MCF 10A (cell line): ENCODE results near the gene IL2RA. TPM values are rescaled to one million over a fixed set of nuclear protein-coding genes. Genes with fewer than 3 reads are reported as not detected.

Experiments
- BruUV-seq: library from RNA; stranded (reverse); fragments of 400-500 nt; replicated peaks from 2 replicates; lab custom pipeline; 2021; lab: Mats Ljungman, UMichigan
- CTCF ChIA-PET: fragments of 300-600 bp; sonication (Branson Sonifier 250); formaldehyde crosslinking; extraction: SDS; loops from one replicate; lab custom pipeline; 2021; ENCODE audit warnings: antibody characterized with exemption, inconsistent platforms; lab: Yijun Ruan, JAX
- POLR2A ChIA-PET: fragments of 300-600, 350-650 bp; sonication (Branson Sonifier 250); formaldehyde crosslinking; extraction: SDS; loops from one replicate; lab custom pipeline; 2020; ENCODE audit warnings: antibody characterized with exemption, inconsistent platforms; lab: Yijun Ruan, JAX
- DNase-seq: peaks from one replicate; pipeline ENCODE4 v3.0.0-alpha.2; 2018; ENCODE audit not compliant: unreplicated experiment
- H3K27ac Mint-ChIP-seq: one replicate; pipeline ENCODE4 v1.8.0; 2022; ENCODE audit warnings: mild to moderate bottlenecking, low read depth, mixed read lengths; ENCODE audit not compliant: unreplicated experiment
- H3K27me3 Mint-ChIP-seq: one replicate; pipeline ENCODE4 v1.8.0; 2022; ENCODE audit warnings: mixed read lengths; ENCODE audit not compliant: insufficient read depth, unreplicated experiment
- H3K36me3 Mint-ChIP-seq: one replicate; pipeline ENCODE4 v1.8.0; 2022; ENCODE audit warnings: mild to moderate bottlenecking, moderate library complexity, mixed read lengths; ENCODE audit not compliant: insufficient read depth, unreplicated experiment
- H3K4me1 Mint-ChIP-seq: one replicate; pipeline ENCODE4 v1.8.0; 2022; ENCODE audit warnings: mixed read lengths; ENCODE audit not compliant: insufficient read depth, unreplicated experiment
- H3K4me3 Mint-ChIP-seq: one replicate; pipeline ENCODE4 v1.8.0; 2022; ENCODE audit warnings: mild to moderate bottlenecking, moderate library complexity, mixed read lengths; ENCODE audit not compliant: unreplicated experiment
- H3K9me3 Mint-ChIP-seq: one replicate; pipeline ENCODE4 v1.8.0; 2022; ENCODE audit warnings: mixed read lengths; ENCODE audit not compliant: unreplicated experiment
- intact Hi-C: fragments of 100-400 bp; cut with micrococcal nuclease; formaldehyde crosslinking; loops from 2 replicates; pipeline ENCODE4 v1.14.1; 2022
- total RNA-seq: library from RNA; stranded (reverse); gene quantifications from 2 replicates; pipeline ENCODE4 v1.2.3, GENCODE V29; 2022
- TF ChIP-seq, protein P1 (sequence below): fragments of 200-600 bp; IDR thresholded peaks from one replicate; pipeline ENCODE4 v1.8.0; 2022; ENCODE audit warnings: antibody characterized with exemption, mild to moderate bottlenecking; ENCODE audit not compliant: unreplicated experiment

The IL2RA gene
- total RNA-seq, 1 experiment from 2014 or later = not detected

DNA sequence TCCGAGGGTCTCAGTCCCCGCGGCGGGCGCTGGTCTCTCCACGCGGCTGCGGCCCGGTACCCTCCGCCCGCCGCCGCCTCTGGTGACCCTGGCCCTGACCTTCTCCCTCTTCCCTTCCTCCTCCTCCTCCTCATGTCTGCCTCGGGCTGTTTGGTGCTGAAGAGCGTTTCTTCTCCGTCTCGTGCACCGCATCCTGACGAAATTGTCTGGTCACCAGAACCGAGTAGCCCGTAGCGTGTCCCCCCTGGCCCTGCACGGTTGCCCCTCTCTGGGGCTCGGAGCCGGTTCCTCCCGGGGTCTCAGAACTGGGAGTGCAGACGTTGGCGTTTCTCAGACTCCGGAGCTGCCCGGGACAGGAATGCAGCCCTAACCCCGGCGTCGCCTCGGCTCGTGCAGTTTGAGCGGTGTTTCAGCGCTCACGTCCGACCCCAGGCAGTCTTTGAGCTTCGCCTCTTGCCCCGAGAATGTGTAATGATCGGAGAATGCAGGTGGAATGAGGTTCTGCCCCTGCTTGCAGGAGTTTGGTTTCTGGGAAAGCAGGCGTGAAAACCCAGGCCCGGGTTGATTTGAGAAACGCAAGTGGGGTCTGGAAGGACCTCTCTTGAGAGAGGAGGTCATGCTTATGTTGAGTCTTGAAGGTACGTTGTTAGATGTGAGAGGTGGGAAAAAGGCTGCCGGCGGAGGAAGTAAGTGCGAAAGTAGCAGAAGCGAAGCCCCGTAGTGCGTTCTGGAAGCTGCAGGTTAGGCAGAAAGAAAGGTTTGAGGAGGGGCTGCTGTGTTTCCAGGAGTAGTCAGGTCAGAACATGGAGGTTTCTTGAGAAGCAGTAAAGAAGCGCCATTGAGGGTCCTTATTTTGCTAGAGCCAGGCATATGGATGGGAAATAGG lies 27.4 kb upstream of the IL2RA start:
- TF ChIP-seq, protein P1, sequence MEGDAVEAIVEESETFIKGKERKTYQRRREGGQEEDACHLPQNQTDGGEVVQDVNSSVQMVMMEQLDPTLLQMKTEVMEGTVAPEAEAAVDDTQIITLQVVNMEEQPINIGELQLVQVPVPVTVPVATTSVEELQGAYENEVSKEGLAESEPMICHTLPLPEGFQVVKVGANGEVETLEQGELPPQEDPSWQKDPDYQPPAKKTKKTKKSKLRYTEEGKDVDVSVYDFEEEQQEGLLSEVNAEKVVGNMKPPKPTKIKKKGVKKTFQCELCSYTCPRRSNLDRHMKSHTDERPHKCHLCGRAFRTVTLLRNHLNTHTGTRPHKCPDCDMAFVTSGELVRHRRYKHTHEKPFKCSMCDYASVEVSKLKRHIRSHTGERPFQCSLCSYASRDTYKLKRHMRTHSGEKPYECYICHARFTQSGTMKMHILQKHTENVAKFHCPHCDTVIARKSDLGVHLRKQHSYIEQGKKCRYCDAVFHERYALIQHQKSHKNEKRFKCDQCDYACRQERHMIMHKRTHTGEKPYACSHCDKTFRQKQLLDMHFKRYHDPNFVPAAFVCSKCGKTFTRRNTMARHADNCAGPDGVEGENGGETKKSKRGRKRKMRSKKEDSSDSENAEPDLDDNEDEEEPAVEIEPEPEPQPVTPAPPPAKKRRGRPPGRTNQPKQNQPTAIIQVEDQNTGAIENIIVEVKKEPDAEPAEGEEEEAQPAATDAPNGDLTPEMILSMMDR = no peak
- intact Hi-C loops = loop anchor here (2.0 to 5.0 kb wide), 2 partner anchors 77 to 139 kb away; no protein-coding TSS in a partner anchor
- peak; percentile 22 for DNase-seq
- Mint-ChIP-seq H3K27me3 (peaks cover 25% of the 10 kb centered on the region), H3K4me3 (peak overlapping the region; percentile 79), H3K9me3 (no peaks in the 10 kb centered on the region), H3K4me1 (peaks cover 32% of the 10 kb centered on the region), H3K36me3 (peaks cover 20% of the 10 kb centered on the region), H3K27ac (peak overlapping the region; percentile 52)
- POLR2A ChIA-PET = interaction anchor here (0.8 to 1.8 kb wide), 13 partner anchors 29 to 312 kb away, joined by 3 to 11 read pairs (median 3); partner anchors contain the start of genes ANKRD16 and FBH1
- CTCF ChIA-PET = interaction anchor here (0.6 to 2.0 kb wide), 14 partner anchors 8 to 317 kb away, joined by 3 to 8 read pairs (median 3); partner anchors contain the start of gene PFKFB3
- no TSS peak for BruUV-seq

DNA sequence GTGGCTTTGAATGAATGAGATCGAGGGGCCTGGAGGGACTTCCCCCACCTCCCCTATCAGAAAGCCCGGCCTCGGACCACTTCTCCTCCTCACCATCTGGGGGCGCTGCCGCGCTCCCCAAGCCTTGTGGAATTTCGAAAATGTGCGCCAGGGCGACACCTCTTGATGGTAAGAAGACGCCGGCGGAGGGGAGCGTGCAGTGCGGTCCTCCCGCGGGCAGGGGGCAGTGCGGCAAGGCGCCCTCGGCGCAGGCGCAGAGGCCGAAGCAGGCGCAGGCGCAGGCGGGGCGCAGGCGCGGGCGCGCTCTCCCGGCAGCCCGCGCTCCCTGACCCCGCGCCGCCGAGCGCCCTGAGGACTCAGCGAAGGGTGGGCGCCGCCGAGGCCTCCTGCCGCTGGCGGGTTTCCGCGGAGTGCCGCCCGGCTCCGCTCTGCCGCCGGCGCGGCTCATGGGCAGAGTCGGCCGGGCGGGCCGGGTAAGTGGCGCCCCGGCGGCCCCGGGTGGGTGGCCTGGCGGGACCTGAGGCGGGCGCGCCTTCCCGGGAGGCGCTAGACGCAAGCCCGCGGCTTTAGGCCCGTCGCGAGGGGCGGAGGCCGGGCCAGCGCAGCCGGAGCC lies 26.7 kb upstream of the IL2RA start, which contains the start of gene RBM17:
TSS of gene RBM17 (plus strand) at position 314 of the 613 bp plus-strand sequence. CDS start 8,032 bp downstream, outside the sequence.
- CTCF ChIA-PET = interaction anchor here (0.8 to 1.6 kb wide), 6 partner anchors 12 to 313 kb away, joined by 3 to 5 read pairs (median 4); no protein-coding TSS in a partner anchor
- DNase-seq = peak; percentile 94
- Mint-ChIP-seq H3K9me3 (no peaks in the 10 kb centered on the region), H3K4me1 (peaks cover 32% of the 10 kb centered on the region), H3K27me3 (peaks cover 28% of the 10 kb centered on the region), H3K4me3 (peak within 1 kb of the TSS; percentile 79), H3K27ac (peak within 1 kb of the TSS; percentile 52), H3K36me3 (peaks cover 12% of the 10 kb centered on the region)
- TF ChIP-seq, protein P1 = peak; percentile 100
- POLR2A ChIA-PET = interaction anchor here (0.8 to 1.4 kb wide), 4 partner anchors 30 to 199 kb away, joined by 3 to 5 read pairs (median 4); partner anchors contain the start of genes ANKRD16 and FBH1
- no TSS peak for BruUV-seq
- intact Hi-C loops = loop anchor here (1.0 to 5.0 kb wide), 2 partner anchors 77 to 312 kb away; no protein-coding TSS in a partner anchor

DNA sequence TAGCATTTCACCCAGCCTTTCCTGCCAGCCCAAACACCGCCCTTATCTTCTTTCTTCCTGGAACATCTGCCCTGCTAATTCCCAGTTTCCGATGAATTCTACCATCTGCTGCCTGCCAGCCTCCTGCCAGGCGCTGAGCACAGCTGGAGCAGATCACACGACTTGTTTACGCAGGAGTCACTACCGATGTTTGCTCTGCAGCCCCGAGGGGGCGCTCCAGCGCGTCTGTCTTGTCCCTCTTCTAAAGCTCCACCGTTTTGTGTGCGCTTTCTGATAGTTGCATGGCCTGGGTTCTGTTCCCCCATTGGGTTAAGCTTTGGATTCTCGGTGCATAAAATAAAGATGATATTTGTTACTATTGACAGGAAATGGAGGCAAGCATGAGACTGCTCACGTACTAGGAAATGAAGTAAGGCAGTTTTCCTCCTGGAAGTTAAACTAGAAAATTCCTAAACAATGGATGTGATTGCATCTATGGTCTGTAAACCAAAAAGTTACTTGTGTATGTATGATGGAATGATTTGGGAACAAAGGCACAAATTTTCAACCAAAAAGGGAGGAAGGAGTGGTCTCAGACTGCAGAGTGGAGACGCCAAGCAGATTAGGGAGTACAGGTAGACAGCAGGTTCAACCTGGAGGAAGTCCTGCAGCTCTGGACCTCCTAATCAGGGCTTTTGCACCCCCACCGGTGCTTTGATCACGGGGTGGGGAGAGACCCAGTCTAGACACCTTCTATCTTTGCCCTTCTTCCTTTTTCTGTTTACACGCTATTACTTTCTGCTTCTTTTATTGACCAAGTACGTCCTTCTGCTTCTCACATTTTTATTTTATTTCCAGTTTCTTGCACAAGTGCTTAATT lies 24.4 kb upstream of the IL2RA start:
- peaks cover 12% of the 10 kb centered on the region for H3K36me3 Mint-ChIP-seq
- TF ChIP-seq, protein P1 = peak; percentile 44
- H3K4me3 Mint-ChIP-seq = no peak overlapping the region
- BruUV-seq = no TSS peak
- ChIA-PET POLR2A (interaction anchor here (0.6 to 1.4 kb wide), 9 partner anchors 13 to 299 kb away, joined by 3 to 4 read pairs (median 3); no protein-coding TSS in a partner anchor), CTCF (interaction anchor here (0.6 to 1.8 kb wide), 25 partner anchors 9 to 1182 kb away, joined by 3 to 8 read pairs (median 4); partner anchors contain the start of genes IL15RA and PFKFB3)
- H3K27ac Mint-ChIP-seq = no peak overlapping the region
- peak; percentile 71 for DNase-seq
- H3K27me3 Mint-ChIP-seq = peaks cover 51% of the 10 kb centered on the region
- peaks cover 27% of the 10 kb centered on the region for H3K4me1 Mint-ChIP-seq
- intact Hi-C loops = loop anchor here (5.0 kb wide), 1 partner anchor 74 kb away; no protein-coding TSS in a partner anchor
- H3K9me3 Mint-ChIP-seq = no peaks in the 10 kb centered on the region
